HK-2 (cell line): ENCODE results near the gene FCHSD2.
"Not testable (repeated sequence)": the region's sequence is repeated elsewhere in the genome, so short reads cannot be mapped to it uniquely, and the experiment has no call there.

ENCODE experiments used
- DNase-seq: peaks from one replicate; pipeline ENCODE4 v3.0.0-alpha.2; 2018; ENCODE audit not compliant: unreplicated experiment

The FCHSD2 gene

GRCh38 chr11:73009972-73010371 is 132.1 kb downstream of the FCHSD2 start:
- no peak for DNase-seq

DNA sequence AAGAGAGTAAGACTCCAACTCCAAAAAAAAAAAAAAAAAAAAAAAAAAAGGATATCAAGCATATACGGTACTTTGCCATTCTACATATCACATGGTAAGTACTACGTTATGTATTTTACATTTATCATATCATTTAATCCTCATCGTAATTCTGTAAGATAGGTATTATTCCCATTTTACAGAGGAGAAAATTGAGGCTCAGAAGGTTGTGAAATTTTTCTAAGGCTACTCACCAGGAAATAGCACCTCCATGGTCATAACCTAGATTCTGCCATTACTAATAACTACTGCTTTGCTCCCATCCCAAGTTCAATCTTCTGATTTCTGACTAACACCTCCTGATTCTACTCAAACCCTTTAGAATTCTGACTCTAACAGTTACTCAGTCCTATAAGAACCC is 138.0 kb downstream of the FCHSD2 start:
- DNase-seq = no peak

DNA sequence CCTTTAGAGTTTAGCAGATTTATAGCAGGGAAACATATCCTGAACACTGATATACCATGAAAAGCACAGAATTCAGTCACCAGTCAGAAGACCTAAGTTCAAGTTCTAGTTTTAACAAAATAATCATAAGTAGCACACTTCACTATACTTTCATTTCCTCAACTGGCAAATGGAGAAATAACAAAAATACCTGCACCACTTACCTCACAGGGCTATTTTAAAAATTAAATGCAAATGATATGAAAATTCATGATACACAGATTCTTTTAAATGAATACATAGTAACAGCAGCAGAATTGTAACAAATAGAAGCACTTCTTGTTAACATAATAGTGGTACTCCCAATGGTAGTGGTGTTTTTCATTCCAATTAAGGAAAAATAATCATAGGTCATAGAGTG is 139.0 kb downstream of the FCHSD2 start:
- DNase-seq = no peak

DNA sequence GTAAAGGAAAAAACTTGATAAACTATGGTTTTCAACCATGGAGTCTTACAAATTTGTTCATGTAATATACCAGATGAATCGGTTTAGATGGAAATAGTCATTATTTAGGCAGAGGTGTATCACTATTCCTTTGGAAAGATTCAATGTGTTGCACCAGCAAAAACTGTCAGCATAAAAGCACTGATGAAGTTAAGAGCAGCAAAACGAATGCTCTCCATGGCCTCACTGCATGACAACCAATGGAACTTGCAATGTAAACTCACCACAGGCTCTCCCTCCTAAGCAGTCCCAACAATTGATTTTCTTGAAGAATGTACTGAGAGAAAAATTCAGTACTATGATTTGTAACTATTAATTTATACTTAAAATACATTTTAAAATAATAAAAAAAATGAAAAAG is 139.9 kb downstream of the FCHSD2 start:
- no peak for DNase-seq

GRCh38 chr11:73001615-73002014 is 140.5 kb downstream of the FCHSD2 start:
- no peak for DNase-seq

DNA sequence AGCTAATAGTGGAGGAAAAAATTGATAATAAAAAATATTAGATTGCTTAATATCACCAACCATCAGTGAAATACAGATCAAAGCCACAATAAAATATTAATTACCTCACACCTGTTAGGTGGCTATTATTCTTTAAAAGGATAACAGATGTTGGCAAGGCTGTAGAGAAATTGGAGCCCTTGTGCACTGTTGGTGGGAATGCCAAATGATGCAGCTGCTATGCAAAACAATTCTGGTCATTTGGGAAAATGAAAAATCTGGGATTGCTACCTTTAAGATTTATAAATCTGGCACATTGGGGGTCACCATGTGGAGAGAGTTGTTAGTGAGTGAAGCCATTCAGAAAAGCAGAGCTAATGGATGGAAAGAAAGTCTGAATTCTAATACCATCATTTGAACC is 143.4 kb downstream of the FCHSD2 start:
- DNase-seq = no peak

DNA sequence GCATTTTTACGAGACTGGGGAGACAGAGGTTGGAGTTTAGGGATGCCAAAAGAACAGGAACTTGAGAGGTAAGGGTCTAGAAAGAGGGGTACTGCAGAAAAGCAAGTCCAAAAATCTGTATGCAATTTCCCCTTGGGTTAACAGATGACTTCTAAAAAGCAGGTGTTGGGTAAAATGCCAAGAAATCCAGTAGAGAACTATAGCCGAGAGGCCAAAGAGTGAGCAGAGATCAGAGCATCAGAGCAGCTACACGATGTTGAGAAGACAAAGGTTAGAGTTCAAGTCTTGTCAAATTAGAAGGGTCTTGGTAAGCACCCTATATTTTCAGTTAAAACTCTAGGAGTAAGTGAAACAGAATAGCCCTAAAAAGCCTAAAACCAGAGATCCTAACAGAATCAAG is 145.2 kb downstream of the FCHSD2 start:
- no peak for DNase-seq

DNA sequence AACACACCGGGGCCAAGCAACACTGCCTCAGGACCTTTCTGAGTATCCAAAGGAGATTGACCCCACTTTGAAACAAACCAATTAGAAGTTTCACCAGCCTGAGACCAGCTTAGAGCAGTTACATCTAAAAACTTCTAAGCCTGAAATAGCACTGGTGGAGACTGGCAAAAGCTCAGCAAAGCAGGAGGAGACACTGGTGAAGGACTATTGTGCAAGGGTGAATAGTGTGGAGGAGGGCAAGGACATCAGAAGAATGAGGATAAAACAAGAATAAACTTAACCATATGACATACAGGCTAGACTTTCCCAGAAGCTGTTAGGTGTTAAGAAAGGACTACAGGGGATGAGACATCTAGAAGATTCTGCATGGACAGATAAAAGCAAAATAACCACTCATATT is 152.4 kb downstream of the FCHSD2 start:
- no peak for DNase-seq

DNA sequence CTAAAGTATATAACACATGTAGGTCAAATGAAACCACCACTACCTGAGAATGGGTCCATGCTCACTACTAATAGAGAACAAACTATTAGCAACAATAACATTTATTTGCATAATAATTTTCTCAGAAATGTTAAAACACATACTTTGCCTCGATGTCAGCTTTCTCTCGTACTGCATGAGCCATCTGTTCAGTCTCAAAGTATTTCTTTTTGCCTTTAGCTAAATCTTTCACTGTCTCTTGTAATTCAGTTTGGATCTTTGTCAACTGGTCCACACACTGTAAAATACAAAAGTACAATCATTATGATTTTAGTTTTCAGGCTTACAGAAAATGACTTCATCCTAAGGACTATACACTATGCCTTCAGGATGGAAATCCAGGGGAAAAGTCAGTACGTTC is 153.3 kb downstream of the FCHSD2 start:
- DNase-seq = no peak

GRCh38 chr11:72985645-72986044 is 156.5 kb downstream of the FCHSD2 start:
- DNase-seq = no peak

DNA sequence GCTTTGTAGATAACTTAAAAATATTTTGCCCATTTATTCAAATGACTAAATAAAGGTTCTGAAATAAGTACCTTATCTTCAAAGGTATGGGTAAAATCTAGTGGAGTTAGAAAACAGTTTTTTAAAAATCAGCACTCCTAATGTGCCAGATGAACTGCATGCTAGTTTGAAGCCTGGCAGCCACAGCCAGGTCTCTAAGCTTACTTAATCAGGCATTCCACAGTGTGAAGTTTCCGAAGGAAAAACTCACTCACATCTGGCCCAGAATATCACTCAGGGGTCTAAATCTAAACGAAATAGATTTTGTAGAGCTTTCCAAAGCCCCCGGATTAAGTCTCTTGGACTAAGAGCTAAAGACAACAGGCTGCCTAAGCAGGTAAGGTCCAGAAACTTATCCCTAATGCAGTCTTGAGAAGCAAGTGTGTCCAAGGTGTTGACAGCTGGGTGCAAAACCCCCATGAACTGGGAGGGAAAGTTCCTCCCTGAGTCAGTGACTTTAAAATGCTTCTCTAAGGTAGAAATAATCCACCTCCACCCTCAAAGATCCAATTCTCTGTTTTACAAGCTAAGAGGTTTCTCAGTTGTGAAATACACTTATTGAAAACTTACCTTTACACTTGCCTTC is 157.6 kb downstream of the FCHSD2 start:
- no peak for DNase-seq

- DNase-seq = no peak
Measured at GRCh38 chr11:72983560-72983959, 158.6 kb downstream of the FCHSD2 start.

- DNase-seq = no peak
Measured at GRCh38 chr11:72981971-72982685, 160.0 kb downstream of the FCHSD2 start.

DNA sequence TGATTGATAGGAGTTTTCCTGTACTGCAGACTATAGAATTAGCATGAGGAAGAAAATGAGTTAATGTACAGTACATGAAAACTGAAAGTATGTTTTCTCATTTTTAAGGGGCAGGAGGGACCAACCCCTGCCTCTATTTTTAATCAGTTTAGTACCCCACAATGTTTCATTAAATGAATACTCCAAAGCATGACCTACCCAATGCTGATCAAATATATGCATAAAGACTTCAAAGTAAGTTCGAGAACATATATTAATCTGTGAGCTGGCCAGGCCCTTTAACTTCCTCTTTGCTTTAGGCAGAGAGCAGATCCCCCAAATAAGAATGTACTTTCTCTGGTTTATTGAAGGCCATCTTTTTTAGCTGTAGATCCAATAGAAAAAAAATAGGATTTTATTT is 161.0 kb downstream of the FCHSD2 start:
- DNase-seq = no peak

DNA sequence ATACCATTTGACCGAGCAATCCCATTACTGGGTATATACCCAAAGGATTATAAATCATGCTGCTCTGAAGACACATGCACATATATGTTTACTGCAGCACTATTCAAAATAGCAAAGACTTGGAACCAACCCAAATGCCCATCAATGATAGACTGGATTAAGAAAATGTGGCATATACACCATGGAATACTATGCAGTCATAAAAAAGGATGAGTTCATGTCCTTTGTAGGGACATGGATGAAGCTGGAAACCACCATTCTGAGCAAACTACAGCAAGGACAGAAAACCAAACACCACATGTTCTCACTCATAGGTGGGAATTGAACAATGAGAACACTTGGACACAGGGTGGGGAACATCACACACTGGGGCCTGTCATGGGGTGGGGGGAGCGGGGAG is 164.3 kb downstream of the FCHSD2 start:
- not testable (repeated sequence) for DNase-seq

- DNase-seq = not testable (repeated sequence)
Measured at GRCh38 chr11:72976522-72976892, 165.6 kb downstream of the FCHSD2 start.

DNA sequence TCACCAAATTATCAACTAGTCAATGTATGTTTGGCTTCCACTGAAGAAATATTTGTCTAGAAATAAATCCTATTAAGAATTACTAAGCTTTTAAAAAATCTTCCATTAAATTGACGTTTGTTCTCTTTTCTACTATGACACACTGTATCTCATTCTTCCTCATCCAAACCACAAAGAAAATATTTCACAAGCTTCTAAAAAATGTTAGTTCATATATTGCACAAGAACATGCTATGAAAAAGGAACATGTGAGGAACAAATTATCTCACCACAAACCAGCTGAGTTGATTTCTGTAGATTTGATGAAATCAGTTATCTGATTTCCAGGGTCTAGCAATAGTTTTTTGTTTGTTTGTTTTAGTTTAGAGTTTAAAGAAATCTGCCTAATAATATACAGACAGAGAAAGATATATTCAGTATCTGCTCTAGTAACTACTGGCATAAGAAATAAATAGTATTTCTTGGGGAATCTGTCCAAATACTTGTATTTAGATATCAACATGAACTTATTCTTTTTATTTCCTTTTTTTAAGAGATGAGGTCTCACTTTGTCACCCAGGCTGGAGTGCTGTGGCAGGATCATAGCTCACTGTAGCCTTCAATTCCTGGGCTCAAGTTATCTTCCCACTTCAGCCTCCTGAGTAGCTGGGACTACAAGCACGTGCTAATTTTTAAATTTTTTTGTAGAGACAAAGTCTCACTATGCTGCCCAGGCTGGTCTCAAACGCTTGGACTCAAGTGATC is 166.2 kb downstream of the FCHSD2 start:
- no peak for DNase-seq

DNA sequence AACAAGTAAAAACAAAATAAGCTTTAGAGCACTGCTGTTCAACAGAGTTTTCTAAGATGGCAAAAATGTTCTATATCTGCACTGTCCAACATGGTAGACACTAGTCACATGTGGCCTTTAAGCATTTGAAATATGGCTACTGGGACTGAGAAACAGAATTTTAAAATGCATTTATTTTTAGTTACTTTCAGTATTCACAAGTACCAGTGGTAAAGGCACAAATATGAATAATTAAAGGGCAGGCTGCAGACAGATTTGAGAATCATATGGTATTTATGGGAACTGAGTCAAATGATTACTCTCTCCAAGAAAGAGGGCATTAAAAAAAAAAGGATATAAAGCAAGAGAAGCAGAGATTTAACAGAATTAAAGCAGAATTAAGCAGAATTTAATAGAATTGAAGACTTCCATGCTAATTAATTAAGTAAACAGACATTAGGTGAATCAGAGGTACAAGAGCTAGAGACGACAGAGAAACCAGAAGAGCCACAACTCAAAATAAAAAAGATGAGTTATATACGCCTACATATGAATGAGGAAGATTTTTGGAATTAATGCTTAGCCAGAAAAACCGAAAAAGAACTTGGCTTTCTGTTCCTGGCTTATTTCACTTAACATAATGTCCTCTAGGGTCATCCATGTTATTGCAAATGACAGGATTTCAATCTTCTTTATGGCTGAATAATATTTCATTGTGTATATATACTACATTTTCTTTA is 167.5 kb downstream of the FCHSD2 start:
- no peak for DNase-seq

GRCh38 chr11:72972496-72973128 is 169.5 kb downstream of the FCHSD2 start:
- no peak for DNase-seq

GRCh38 chr11:72971192-72971967 is 170.7 kb downstream of the FCHSD2 start:
- DNase-seq = no peak

DNA sequence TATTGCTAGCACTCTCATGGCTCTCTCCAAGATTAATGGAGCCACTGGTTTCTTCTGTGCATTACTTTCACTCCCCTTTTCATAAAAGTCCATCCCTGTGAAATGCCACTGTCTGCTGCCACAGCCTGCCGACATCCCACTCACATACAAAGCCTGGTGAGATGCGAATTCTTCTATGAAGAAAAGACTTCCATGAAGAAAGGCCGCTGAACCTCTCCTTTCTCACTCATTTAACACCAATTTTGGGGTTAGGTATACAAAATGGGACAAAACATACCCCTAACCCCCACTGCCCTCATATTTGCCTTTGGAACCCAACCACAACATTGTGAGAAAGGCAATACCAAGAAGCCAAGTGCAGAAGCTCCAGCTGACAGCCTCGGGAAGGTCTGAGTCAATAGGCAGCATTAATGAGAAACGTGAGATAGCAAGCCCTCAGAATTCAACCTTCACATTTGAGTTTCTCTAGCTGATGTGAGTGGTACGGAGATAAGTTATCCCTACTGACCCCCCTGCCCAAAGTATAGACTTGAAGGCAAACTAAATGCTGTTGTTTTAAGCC is 171.5 kb downstream of the FCHSD2 start:
- DNase-seq = no peak
